GM12891 (cell line): ENCODE data around the gene SSH2.
A peak's percentile ranks its signal among the peaks of the same experiment; 100 is the strongest.

Experiments
- PAX5 ChIP-seq: IDR thresholded peaks from 2 replicates; pipeline ENCODE4 v1.6.1; 2011; ENCODE audit warnings: low read length, moderate library complexity, mild to moderate bottlenecking; ENCODE audit not compliant: insufficient read depth, severe bottlenecking
- POLR2A ChIP-seq: IDR thresholded peaks from 2 replicates; pipeline ENCODE4 v1.6.1; 2011; ENCODE audit warnings: low read depth, low read length, control low read depth
- POLR2AphosphoS5 ChIP-seq: IDR thresholded peaks from 2 replicates; pipeline ENCODE4 v1.6.1; 2011; ENCODE audit warnings: low read depth, low read length, control low read depth
- POU2F2 ChIP-seq: IDR thresholded peaks from 2 replicates; pipeline ENCODE4 v1.6.1; 2011; ENCODE audit warnings: low read depth, mild to moderate bottlenecking, control low read depth, low read length, moderate library complexity
- SPI1 ChIP-seq: IDR thresholded peaks from 2 replicates; pipeline ENCODE4 v1.6.1; 2011; ENCODE audit warnings: low read depth, low read length, control low read depth
- TAF1 ChIP-seq: IDR thresholded peaks from 2 replicates; pipeline ENCODE4 v1.6.1; 2011; ENCODE audit warnings: low read depth, low read length, control low read depth

GRCh38 chr17:29589524-29590410 is 340.3 kb downstream of the SSH2 start, which contains the start of gene GIT1:
- TF ChIP-seq POLR2A, result no peak
- TF ChIP-seq POLR2AphosphoS5, result no peak
- TF ChIP-seq POU2F2, result no peak
- TF ChIP-seq TAF1, result no peak
- TF ChIP-seq SPI1, result 0 out of 2 replicates have a peak, but pooled peaks have one; percentile 3
- peak; percentile 43 for TF ChIP-seq PAX5
